HepG2 (cell line): ENCODE results near the gene EGF. TPM values are rescaled to one million over a fixed set of nuclear protein-coding genes. Genes with fewer than 3 reads are reported as not detected.
A peak's percentile ranks its signal among the peaks of the same experiment; 100 is the strongest.

Experiments
- ATF4 ChIP-seq, 2 experiments: fragments of 450-650 bp in 1 of 2; sonication (generic) in 1 of 2; formaldehyde crosslinking; IDR thresholded peaks; 2 replicates each; pipeline versions ENCODE4 v1.5.0 to v1.8.0; 2020 to 2022; ENCODE audit warnings: mild to moderate bottlenecking in 1 of 2, missing genetic modification reagents in 1 of 2
- CEBPG ChIP-seq: IDR thresholded peaks from 2 replicates; pipeline ENCODE4 v1.6.1; 2016
- CERS6 ChIP-seq: sonication (generic); formaldehyde crosslinking; IDR thresholded peaks from 2 replicates; pipeline ENCODE4 v1.5.0; 2020; ENCODE audit warnings: missing genetic modification reagents
- CREM ChIP-seq, 2 experiments: sonication (generic) in 1 of 2; formaldehyde crosslinking in 1 of 2; IDR thresholded peaks; 2 replicates each; pipeline versions ENCODE4 v1.4.0 to v1.6.1; 2016 to 2020; ENCODE audit warnings: antibody characterized with exemption in 1 of 2, mild to moderate bottlenecking in 1 of 2, missing genetic modification reagents in 1 of 2
- GRHL1 ChIP-seq: sonication (generic); formaldehyde crosslinking; conservative IDR thresholded peaks from 2 replicates; pipeline ENCODE4 v1.8.0; 2022; ENCODE audit warnings: missing genetic modification reagents
- HMG20A ChIP-seq: IDR thresholded peaks from 2 replicates; pipeline ENCODE4 v1.6.1; 2016; ENCODE audit warnings: borderline replicate concordance
- JUNB ChIP-seq: sonication (generic); formaldehyde crosslinking; IDR thresholded peaks from 2 replicates; pipeline ENCODE4 v1.8.0; 2022; ENCODE audit warnings: missing genetic modification reagents, mild to moderate bottlenecking, borderline replicate concordance
- SOX6 ChIP-seq, 2 experiments: fragments of 450-650 bp in 1 of 2; sonication (generic) in 1 of 2; formaldehyde crosslinking in 1 of 2; IDR thresholded peaks; 2 replicates each; pipeline versions ENCODE4 v1.4.0 to v1.6.1; 2017 to 2020; ENCODE audit warnings: antibody characterized with exemption in 1 of 2, mild to moderate bottlenecking in 1 of 2, missing genetic modification reagents in 1 of 2
- SYNCRIP ChIP-seq: fragments of 200-400 bp; formaldehyde crosslinking; IDR thresholded peaks from 2 replicates; pipeline ENCODE4 v1.6.1; 2018; ENCODE audit warnings: mild to moderate bottlenecking, low read depth, low read length; ENCODE audit not compliant: insufficient read depth
- TCF7 ChIP-seq: sonication (generic); IDR thresholded peaks from 2 replicates; pipeline ENCODE4 v1.6.1; 2016; ENCODE audit warnings: antibody characterized with exemption, low read depth
- ZBTB21 ChIP-seq: sonication (generic); formaldehyde crosslinking; IDR thresholded peaks from 2 replicates; pipeline ENCODE4 v1.4.0; 2020; ENCODE audit warnings: missing genetic modification reagents
- ZBTB26 ChIP-seq: IDR thresholded peaks from 2 replicates; pipeline ENCODE4 v1.6.1; 2016; ENCODE audit warnings: missing compliant biosample characterization, missing genetic modification reagents, borderline replicate concordance
- ZNF296 ChIP-seq: sonication (generic); formaldehyde crosslinking; conservative IDR thresholded peaks from 2 replicates; pipeline ENCODE4 v1.5.0; 2020; ENCODE audit warnings: mild to moderate bottlenecking, missing genetic modification reagents
- ZNF318 ChIP-seq: sonication (generic); formaldehyde crosslinking; IDR thresholded peaks from 2 replicates; pipeline ENCODE4 v1.4.0; 2020; ENCODE audit warnings: mild to moderate bottlenecking, missing genetic modification reagents
- ZNF547 ChIP-seq: sonication (generic); formaldehyde crosslinking; IDR thresholded peaks from 2 replicates; pipeline ENCODE4 v1.5.1; 2020; ENCODE audit warnings: mild to moderate bottlenecking, missing genetic modification reagents
- ZNF644 ChIP-seq: IDR thresholded peaks from 2 replicates; pipeline ENCODE4 v1.6.1; 2016; ENCODE audit warnings: low read depth
- ZNF792 ChIP-seq: IDR thresholded peaks from 2 replicates; pipeline ENCODE4 v1.6.1; 2016
- polyA plus RNA-seq, 8 experiments: library from polyadenylated mRNA; depleted of rRNA in 3 of 8; stranded (reverse) in 7 of 8; unstranded in 1 of 8; fragments of >200 nt; fragmentation: Illumina TruSeq in 4 of 8; extraction: Trizol in 4 of 8; gene quantifications; 2 replicates each; pipeline versions ENCODE4 v1.2.1 to v1.2.3, GENCODE V29; 2011 to 2016; ENCODE audit warnings: low read depth in 4 of 8, missing spikeins in 1 of 8, mixed read lengths in 1 of 8; ENCODE audit not compliant: insufficient read depth in 1 of 8
- total RNA-seq, 5 experiments: library from RNA; depleted of rRNA; stranded (reverse); fragments of >200 nt; fragmentation: Illumina TruSeq; extraction: Trizol; gene quantifications; 2 replicates each; pipeline ENCODE4 v1.2.3, GENCODE V29; 2016; ENCODE audit warnings: low read depth in 1 of 5

EGF gene
- total and polyA plus RNA-seq, 2 of the 13 experiments (the other 11 are each of a cell fraction or from before 2014, with no cell fraction given) = 0.07 to 0.08 TPM

- no peak for TF ChIP-seq ZNF318 (CRISPR knock-in tag)
- peak; percentile 74; the same call in 1 of the 2 replicates for TF ChIP-seq ZNF644 (CRISPR knock-in tag)
- peak; percentile 77; the same call in 1 of the 2 replicates for TF ChIP-seq JUNB (CRISPR knock-in tag)
- no peak for TF ChIP-seq TCF7
- TF ChIP-seq ZNF792 (CRISPR knock-in tag) = no peak
- peak; percentile 38; the same call in 1 of the 2 replicates for TF ChIP-seq HMG20A
- TF ChIP-seq CEBPG (CRISPR knock-in tag) = peak; percentile 66
- no peak for TF ChIP-seq CERS6
- TF ChIP-seq ZNF547 (CRISPR knock-in tag) = no peak
- TF ChIP-seq SOX6 (IDR thresholded peaks at IDR 0.05) = no peak
- peak; percentile 24; the same call in 1 of the 2 replicates for TF ChIP-seq SOX6 (CRISPR knock-in tag; IDR thresholded peaks at IDR 0.05)
- no peak for TF ChIP-seq SYNCRIP
- no peak for TF ChIP-seq ATF4 (CRISPR knock-in tag; IDR thresholded peaks at IDR 0.05)
- no peak for TF ChIP-seq ZBTB26 (CRISPR knock-in tag)
- TF ChIP-seq CREM (IDR thresholded peaks at IDR 0.05) = no peak
- TF ChIP-seq CREM (CRISPR knock-in tag; IDR thresholded peaks at IDR 0.05) = no peak
- no peak for TF ChIP-seq GRHL1 (CRISPR knock-in tag)
- no peak for TF ChIP-seq ZNF296 (CRISPR knock-in tag)
- TF ChIP-seq ZBTB21 (CRISPR knock-in tag) = no peak
Observed at GRCh38 chr4:109945056-109945455, 32.4 kb downstream of the EGF start (continued).
